K562 (cell line): ENCODE data around the gene UGT2B28.
"Not testable (repeated sequence)": the region's sequence is repeated elsewhere in the genome, so short reads cannot be mapped to it uniquely, and the experiment has no call there.

ENCODE experiments used
- BMI1 ChIP-seq: fragments of 150-350 bp; IDR thresholded peaks from 2 replicates; pipeline ENCODE4 v1.6.1; 2014; ENCODE audit warnings: low read length
- CTCF ChIP-seq, 3 experiments: IDR thresholded peaks in 2 of 3; conservative IDR thresholded peaks in 1 of 3; 2 replicates each; pipeline ENCODE4 v1.5.1; 2011 to 2012; ENCODE audit warnings: low read length in 3 of 3, mild to moderate bottlenecking in 3 of 3, control low read depth in 2 of 3, improper control_type of control experiment in 1 of 3, inconsistent platforms in 1 of 3, low read depth in 1 of 3, mixed read lengths in 1 of 3, moderate library complexity in 1 of 3; ENCODE audit not compliant: insufficient read depth in 2 of 3
- EZH2 ChIP-seq: IDR thresholded peaks from 2 replicates; pipeline ENCODE4 v1.6.1; 2012; ENCODE audit warnings: low read depth, mild to moderate bottlenecking, inconsistent platforms, low read length, borderline replicate concordance
- FOXJ3 ChIP-seq: sonication (generic); formaldehyde crosslinking; IDR thresholded peaks from 2 replicates; pipeline ENCODE4 v1.4.0; 2020; ENCODE audit warnings: mild to moderate bottlenecking, missing genetic modification reagents
- KDM1A ChIP-seq, 2 experiments: fragments of 450-650 bp; IDR thresholded peaks; 2 replicates each; pipeline ENCODE4 v1.6.1; 2016; ENCODE audit warnings: mild to moderate bottlenecking in 2 of 2
- SMAD1 ChIP-seq: fragments of 150-350 bp; IDR thresholded peaks from 2 replicates; pipeline ENCODE4 v1.6.1; 2014; ENCODE audit warnings: low read length, low read depth; ENCODE audit not compliant: partially characterized antibody
- SP1 ChIP-seq: sonication (generic); formaldehyde crosslinking; IDR thresholded peaks from 2 replicates; pipeline ENCODE4 v1.8.1; 2022; ENCODE audit warnings: mild to moderate bottlenecking, missing genetic modification reagents
- ZNF121 ChIP-seq: sonication (generic); formaldehyde crosslinking; conservative IDR thresholded peaks from 2 replicates; pipeline ENCODE4 v1.8.0; 2022; ENCODE audit warnings: missing genetic modification reagents
- ZNF175 ChIP-seq: fragments of 200-800 bp; sonication (Bioruptor generic); IDR thresholded peaks from 2 replicates; pipeline ENCODE4 v1.6.1; 2016; ENCODE audit warnings: low read depth, mild to moderate bottlenecking, missing genetic modification characterization, missing compliant biosample characterization
- ZNF274 ChIP-seq: IDR thresholded peaks from 2 replicates; pipeline ENCODE4 v1.6.1; 2011; ENCODE audit warnings: low read depth, mild to moderate bottlenecking, low read length, moderate library complexity, borderline replicate concordance
- ZNF707 ChIP-seq: fragments of 250-450 bp; sonication (Bioruptor Pico); conservative IDR thresholded peaks from 2 replicates; pipeline ENCODE4 v1.8.0; 2022; ENCODE audit warnings: inconsistent platforms, mild to moderate bottlenecking, moderate library complexity

GRCh38 chr4:69296356-69296755 lies 16.1 kb downstream of the UGT2B28 start:
- TF ChIP-seq KDM1A (IDR thresholded peaks at IDR 0.05); SP1 (CRISPR knock-in tag); BMI1; CTCF (IDR thresholded peaks at IDR 0.05 in 2 of 3, conservative IDR thresholded peaks at IDR 0.05 in 1 of 3; ENCODE audit: insufficient read depth in 2 of 3, low read depth in 1 of 3, low read length in 3 of 3); ZNF175 (CRISPR knock-in tag); ZNF707 (CRISPR knock-in tag); EZH2; FOXJ3 (CRISPR knock-in tag); SMAD1; ZNF121; ZNF274: not testable (repeated sequence)
